GM21717 (cell line): ENCODE measurements around the gene TOR1B.
"Not testable (repeated sequence)": the region's sequence is repeated elsewhere in the genome, so short reads cannot be mapped to it uniquely, and the experiment has no call there.

Experiments used
- ATAC-seq: cut with Tn5 transposase; IDR thresholded peaks from one replicate; pipeline ENCODE4 v1.9.1; 2021; ENCODE audit warnings: mild to moderate bottlenecking, moderate library complexity; ENCODE audit not compliant: unreplicated experiment

The TOR1B gene

GRCh38 chr9:129776566-129776937, 26.4 kb upstream of the TOR1B start:
- ATAC-seq, result no peak

DNA sequence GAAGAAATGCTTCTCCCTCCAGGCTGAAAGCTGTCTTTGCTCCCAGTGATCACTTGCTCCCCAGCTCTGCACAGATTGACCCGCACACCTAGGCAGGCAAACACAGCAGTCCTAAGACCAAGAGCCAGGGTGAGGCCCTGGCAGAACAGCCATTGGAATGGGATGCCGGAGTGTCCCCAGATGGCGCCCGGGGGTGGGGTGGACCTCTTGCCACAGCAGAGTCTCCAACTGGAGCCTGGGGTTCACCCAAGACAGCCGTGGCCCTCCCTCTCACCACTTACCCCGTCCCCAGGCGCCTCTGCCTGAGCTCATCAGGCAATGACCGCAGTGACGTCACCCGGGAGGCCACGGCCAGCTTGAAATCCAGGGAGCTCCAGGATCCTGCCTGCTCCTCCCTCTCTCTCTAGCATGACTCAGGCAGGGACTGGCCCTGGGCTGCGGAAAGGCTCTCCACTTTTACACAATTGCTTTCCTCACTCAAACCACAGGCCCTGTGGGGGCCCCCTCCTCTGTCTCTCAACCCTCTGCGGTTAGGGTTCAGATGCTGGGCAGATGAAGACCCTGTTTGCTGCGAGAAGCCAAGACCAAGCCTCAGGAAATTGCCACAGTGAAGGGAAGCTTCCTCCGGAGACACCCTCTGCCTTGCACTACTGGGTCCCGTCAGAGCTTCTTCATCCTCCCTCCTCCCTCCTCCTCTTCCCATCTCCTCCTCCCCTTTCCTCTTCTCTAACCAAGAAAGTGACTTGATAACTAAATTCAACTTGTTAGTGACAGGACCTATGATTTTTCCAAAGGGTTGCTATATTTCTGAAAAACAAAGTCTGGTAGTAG, 25.8 kb upstream of the TOR1B start:
- ATAC-seq, result no peak

- no peak for ATAC-seq
Observed at GRCh38 chr9:129777769-129778130, 25.2 kb upstream of the TOR1B start.

DNA sequence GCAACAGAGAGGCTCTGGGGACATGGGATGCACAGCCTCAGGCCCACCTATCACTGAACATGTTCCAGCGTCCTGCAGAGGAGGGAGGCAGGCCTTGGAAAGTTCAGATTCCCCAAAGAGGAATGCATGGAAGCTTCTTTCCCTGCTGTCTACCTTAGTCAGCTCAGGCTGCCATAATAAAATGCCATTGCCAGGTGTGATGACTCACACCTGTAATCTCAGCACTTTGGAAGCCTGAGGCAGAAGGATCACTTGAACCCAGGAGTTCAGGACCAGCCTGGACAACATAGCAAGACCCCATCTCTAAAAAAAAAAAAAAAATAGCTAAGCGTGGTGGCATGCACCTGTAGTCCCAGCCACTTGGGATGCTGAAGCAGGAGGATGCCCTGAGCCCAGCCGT, 24.5 kb upstream of the TOR1B start:
- no peak for ATAC-seq

DNA sequence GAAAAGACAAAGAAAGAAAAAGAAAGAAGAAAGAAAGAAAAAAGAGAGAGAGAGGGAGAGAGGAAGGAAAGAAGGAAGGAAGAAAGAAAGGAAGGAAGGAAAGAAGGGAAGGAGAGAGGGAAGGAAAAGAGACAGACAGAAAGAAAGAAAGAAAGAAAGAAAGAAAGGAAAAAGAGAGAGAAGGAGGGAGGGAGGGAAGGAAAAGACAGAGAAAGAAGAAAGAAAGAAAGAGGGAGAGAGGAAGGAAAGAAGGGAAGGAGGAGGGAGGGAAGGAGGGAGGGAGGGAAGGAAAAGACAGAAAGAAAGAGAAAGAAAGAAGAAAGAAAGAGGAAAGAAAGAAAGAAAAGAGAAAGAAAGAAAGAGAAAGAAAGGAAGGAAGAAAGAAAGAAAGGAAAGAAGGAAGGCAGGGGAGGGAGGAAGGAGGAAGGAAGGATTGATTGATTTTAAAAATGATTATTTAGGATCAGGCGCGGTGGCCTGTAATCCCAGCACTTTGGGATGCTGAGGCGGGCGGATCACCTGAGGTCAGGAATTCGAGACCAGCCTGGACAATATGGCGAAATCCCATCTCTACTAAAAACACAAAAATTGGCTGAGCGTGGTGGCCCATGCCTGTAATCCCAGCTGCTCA, 23.3 kb upstream of the TOR1B start:
- no peak for ATAC-seq

DNA sequence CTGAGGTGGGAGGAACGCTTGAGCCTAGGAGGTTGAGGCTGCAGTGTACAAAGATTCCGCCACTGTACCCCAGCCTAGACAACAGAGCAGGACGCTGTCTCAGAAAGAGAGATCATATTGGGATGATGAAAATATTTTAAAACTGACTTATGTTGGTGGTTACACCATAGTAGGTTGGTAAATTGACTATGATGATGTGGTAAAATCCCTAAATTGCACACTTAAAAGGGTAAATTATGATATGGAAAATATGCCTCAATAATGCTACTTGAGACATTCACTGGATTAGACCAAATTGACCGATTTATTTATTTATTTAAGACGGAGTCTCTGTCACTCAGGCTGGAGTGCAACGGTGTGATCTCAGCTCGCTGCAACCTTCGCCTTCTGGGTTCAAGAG, 21.9 kb upstream of the TOR1B start:
- ATAC-seq, result no peak

DNA sequence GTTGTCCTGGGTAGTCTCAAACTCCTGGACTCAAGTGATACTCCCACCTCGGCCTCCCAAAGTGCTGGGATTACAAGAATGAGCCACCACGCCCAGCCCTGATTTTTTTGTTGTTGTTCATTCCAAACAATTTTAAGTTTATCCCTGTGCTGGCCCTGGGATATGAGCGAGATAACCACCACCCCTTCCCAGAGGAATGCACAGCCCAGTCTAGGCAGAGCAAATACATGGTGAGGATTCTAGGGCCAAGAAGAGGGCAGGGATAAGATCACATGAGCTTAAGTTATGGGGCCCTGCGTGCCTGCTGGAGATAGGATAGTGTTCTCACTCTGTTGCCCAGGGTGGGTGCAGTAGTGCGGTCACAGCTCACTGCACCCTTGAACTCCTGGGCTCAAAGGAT, 21.0 kb upstream of the TOR1B start:
- ATAC-seq, result no peak

GRCh38 chr9:129783516-129784361, 19.2 kb upstream of the TOR1B start:
- no peak for ATAC-seq

DNA sequence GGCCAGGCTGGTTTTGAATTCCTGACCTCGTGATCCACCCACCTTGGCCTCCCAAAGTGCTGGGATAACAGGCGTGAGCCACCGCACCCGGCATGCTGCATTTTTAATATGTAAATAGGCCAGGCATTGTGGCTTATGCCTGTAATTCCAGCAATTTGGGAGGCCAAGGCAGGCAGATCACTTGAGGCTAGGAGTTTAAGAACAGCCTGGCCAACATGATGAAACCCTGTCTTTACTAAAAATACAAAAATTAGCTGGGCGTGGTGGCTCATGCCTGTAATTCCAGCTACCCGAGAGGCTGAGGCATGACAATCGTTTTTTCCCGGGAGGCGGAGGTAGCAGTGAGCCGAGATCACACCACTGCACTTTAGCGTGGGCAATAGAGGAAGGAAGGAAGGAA, 18.0 kb upstream of the TOR1B start:
- not testable (repeated sequence) for ATAC-seq

GRCh38 chr9:129785866-129786265, 17.1 kb upstream of the TOR1B start:
- ATAC-seq, result no peak

GRCh38 chr9:129786481-129786880, 16.5 kb upstream of the TOR1B start:
- no peak for ATAC-seq

DNA sequence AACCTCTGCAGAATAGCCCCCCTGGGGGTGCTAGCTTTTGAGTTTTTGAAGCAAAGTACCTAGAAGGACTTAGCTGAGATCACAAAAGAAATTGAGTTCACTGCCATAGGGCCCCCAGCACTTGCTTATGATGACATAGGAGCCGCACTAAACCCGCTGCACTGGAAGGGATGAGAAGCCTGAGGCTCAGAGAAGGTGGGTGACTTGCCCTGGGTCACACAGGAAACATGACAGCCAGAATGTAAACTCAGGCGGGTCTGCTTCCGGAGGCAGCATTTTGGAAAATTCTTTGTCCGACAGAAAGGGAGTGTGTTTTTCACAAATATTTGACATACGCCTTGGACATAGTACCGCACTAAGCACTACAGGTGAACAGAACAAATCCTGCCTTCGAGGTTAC, 8.4 kb upstream of the TOR1B start:
- ATAC-seq, result no peak

GRCh38 chr9:129796029-129796428, 7.0 kb upstream of the TOR1B start:
- not testable (repeated sequence) for ATAC-seq

- ATAC-seq, result no peak
Observed at GRCh38 chr9:129798973-129799372, 4.0 kb upstream of the TOR1B start.

GRCh38 chr9:129801504-129801903, 1.5 kb upstream of the TOR1B start:
- ATAC-seq, result no peak

DNA sequence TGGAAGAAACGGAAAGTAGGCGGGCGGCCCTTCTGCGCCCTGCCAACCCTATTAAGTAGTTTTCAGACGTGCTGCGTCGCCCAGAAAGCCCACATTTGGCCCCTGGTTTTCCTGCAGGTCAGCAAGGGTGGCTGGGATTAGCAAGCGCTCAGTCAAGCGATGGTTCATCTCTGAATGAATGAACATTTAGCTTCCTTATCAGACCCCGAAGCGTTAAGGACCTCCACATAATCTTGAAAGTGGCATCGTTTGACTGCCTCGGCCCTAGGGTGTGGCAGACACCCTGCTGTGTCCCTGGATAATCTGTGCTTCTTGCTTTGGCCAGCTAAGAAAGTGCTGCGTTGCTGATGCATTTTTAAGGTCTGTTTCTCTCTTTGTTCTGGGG, 684 bp downstream of the TOR1B start:
- ATAC-seq, result no peak

DNA sequence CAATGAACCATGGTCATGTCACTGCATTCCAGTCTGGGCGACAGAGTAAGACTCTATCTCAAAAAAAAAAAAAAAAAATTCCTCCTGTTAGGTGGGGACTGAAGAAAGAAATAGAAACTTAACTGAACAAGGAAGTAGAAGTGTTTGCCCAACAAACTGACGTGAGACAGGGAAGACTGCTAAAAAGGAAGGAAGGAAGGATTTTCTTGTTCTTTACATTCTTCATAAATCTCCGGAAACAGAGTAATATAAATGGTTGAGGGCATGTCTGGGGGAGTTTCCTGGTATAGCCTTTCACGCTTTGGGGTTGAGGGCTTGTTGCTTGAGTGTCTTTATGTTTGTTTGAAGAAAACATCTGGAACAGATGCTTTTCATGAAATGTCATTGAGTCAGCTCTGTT, 3.1 kb downstream of the TOR1B start:
- no peak for ATAC-seq

DNA sequence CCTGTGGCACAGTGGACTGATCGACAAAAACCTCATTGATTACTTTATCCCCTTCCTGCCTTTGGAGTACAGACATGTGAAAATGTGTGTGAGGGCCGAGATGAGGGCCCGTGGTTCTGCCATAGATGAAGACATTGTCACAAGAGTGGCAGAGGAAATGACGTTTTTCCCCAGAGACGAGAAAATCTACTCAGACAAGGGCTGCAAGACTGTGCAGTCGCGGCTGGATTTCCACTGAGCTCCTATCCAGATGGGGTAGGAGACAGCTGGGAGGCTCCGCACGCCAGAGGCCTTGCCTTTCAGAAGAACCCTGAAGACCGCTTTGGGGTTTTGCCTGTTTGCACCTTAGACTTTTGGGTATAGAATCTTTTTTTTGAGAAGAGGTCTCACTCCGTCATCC, 6.4 kb downstream of the TOR1B start:
- ATAC-seq, result no peak

GRCh38 chr9:129810116-129810515, 7.1 kb downstream of the TOR1B start:
- ATAC-seq, result no peak

DNA sequence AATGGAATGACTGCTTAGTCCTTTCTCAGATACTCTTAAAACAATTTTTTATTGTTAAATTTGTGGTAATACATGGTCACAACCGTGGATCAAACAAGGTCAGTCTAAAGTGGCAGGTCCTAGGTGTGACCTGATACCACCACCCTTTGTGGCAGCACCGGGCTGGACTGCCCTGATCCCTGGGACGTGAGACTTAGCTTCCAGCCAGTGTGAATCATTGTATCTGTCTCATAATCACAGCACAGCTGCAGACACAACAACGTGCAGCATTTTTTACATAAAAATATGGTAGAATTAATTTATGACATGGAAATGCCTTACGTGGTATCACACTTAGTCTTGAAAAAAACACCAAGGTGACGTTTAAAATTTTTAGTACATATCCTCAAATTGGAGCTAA, 7.8 kb downstream of the TOR1B start:
- no peak for ATAC-seq

DNA sequence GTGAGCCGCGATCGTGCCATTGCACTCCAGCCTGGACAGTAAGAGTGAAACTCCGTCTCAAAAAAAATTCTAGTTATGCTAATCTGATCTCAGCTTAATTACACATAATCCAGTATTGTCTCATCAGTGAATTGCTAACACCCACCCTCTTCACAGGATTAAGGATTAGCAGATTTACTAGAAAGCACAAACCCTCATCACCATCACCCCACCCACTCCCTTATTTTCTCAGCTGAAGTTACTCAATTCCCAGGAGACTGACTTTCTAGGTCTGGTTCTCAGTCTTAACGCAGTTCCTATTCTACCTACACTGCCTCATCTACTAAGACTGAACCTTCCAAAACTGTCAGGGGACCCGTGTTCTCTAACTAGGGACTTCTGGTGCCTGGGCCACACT, 9.0 kb downstream of the TOR1B start:
- ATAC-seq, result no peak

DNA sequence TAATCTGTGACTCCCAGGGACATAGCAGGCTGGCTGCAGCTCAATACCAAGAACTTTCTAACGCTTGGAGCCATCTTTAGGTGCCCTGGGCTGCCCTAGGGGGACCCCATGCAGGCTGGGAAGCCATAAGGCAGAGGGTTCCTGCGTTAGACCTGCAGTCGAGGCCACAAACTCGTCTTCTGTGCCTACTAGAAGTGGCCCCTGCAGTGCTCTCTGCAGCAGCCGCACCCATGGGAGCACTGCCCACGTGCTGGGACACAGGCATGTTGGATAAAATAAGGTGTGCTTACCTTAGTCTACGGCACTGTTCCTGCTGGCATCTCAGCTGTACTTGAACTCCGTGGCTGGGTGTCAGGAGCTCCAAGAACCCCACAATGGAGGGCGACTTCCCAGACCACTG, 9.4 kb downstream of the TOR1B start:
- no peak for ATAC-seq
